Stomach (tissue), 4 donors: ENCODE measurements around the gene USP38.

Source experiments
- CTCF ChIP-seq, 7 experiments: fragments of 450-650 bp in 4 of 7; fragments of 200-600 bp in 3 of 7; sonication (generic) in 3 of 7; IDR thresholded peaks; one replicate each; pipeline ENCODE4 v1.5.1; 2016 to 2019; ENCODE audit warnings: antibody characterized with exemption in 7 of 7, control low read depth in 2 of 7, mild to moderate bottlenecking in 1 of 7
- EP300 ChIP-seq: sonication (generic); formaldehyde crosslinking; IDR thresholded peaks from one replicate; pipeline ENCODE4 v1.6.1; 2017; ENCODE audit warnings: antibody characterized with exemption
- POLR2A ChIP-seq, 4 donors: fragments of 450-650 bp; IDR thresholded peaks; one replicate each; pipeline ENCODE4 v1.6.1; 2016; ENCODE audit warnings: antibody characterized with exemption in 4 of 4, control low read depth in 2 of 4, mild to moderate bottlenecking in 1 of 4, moderate library complexity in 1 of 4
- POLR2AphosphoS5 ChIP-seq, 3 donors: sonication (generic); formaldehyde crosslinking; IDR thresholded peaks; one replicate each; pipeline ENCODE4 v1.6.1; 2016; ENCODE audit warnings: antibody characterized with exemption in 3 of 3

- TF ChIP-seq POLR2AphosphoS5 (IDR thresholded peaks at IDR 0.05) (peak in 2 of 3 donors; percentile 22 to 23), CTCF (IDR thresholded peaks at IDR 0.05) (no peak), POLR2A (IDR thresholded peaks at IDR 0.05) (no peak), EP300 (no peak)
Observed at GRCh38 chr4:143270256-143270838, 85.6 kb downstream of the USP38 start.
